Keratinocyte (primary cell): ENCODE data around the gene HNF4A.

Experiments used
- EZH2 ChIP-seq: IDR thresholded peaks from one replicate; pipeline ENCODE4 v1.6.1; 2012; ENCODE audit warnings: inconsistent platforms, mild to moderate bottlenecking, low read length, moderate library complexity
- TF ChIP-seq, protein P1 (sequence below), 3 experiments: IDR thresholded peaks in 1 of 3; conservative IDR thresholded peaks in 1 of 3; optimal IDR thresholded peaks in 1 of 3; 2 replicates in 2 of 3; 3 replicates in 1 of 3; pipeline versions ENCODE3 to v1.5.1; 2011; ENCODE audit warnings: low read length in 3 of 3, mild to moderate bottlenecking in 3 of 3, moderate library complexity in 2 of 3, control low read depth in 1 of 3, inconsistent platforms in 1 of 3; ENCODE audit not compliant: insufficient read depth in 2 of 3; ENCODE audit errors: extremely low read depth in 1 of 3

DNA sequence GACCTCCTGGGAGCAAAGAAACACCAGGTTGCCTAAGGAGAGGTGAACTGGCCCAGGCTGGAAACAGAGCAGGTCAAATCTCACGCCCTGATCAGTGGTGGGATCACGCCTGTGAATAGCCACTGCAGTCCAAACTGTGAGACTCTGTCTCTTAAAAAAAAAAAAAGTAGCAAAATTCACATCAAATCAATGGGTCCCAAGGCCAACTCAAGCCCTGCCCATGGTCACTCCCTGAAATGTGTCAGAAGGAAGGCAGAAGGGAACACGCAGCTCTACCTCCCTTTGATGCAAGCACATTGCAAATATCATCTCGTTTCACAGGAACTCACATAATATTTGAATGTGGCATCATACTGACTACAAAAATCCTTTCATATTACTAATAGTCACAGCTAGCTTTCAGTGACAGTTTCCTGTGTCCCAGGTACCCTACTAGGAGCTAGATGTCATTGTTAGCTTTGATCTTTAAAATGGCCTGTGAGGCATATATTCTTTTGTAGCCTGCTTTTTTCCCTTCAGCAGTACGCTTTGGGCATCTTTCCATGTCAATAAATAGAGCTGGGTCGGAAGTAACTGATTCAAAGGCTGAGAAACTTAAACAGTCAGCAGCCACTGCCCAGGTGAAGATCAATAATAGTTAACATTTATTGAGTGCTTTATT is 105.8 kb downstream of the HNF4A start:
- TF ChIP-seq, protein P1, sequence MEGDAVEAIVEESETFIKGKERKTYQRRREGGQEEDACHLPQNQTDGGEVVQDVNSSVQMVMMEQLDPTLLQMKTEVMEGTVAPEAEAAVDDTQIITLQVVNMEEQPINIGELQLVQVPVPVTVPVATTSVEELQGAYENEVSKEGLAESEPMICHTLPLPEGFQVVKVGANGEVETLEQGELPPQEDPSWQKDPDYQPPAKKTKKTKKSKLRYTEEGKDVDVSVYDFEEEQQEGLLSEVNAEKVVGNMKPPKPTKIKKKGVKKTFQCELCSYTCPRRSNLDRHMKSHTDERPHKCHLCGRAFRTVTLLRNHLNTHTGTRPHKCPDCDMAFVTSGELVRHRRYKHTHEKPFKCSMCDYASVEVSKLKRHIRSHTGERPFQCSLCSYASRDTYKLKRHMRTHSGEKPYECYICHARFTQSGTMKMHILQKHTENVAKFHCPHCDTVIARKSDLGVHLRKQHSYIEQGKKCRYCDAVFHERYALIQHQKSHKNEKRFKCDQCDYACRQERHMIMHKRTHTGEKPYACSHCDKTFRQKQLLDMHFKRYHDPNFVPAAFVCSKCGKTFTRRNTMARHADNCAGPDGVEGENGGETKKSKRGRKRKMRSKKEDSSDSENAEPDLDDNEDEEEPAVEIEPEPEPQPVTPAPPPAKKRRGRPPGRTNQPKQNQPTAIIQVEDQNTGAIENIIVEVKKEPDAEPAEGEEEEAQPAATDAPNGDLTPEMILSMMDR (optimal IDR thresholded peaks at IDR 0.05 in 1 of 3, IDR thresholded peaks at IDR 0.05 in 1 of 3, conservative IDR thresholded peaks at IDR 0.05 in 1 of 3; ENCODE audit: extremely low read depth in 1 of 3, insufficient read depth in 2 of 3, low read length in 3 of 3): no peak
- TF ChIP-seq EZH2: no peak
